ENCODE measurements around the gene FAM180A. TPM values are rescaled to one million over a fixed set of nuclear protein-coding genes. Genes with fewer than 3 reads are reported as not detected.

FAM180A gene
- total RNA-seq, 1 experiment from 2014 or later = not detected

- ChIA-PET POLR2A (ENCODE audit: unreplicated experiment) (no interaction called here), CTCF (no interaction called here)
- H3K4me3 ChIP-seq (ENCODE audit: low read length) = no peak overlapping the region
- TF ChIP-seq EZH2phosphoT487 (IDR thresholded peaks at IDR 0.05; ENCODE audit: borderline replicate concordance, low read length) = no peak
- TF ChIP-seq CTCF (conservative IDR thresholded peaks at IDR 0.05; ENCODE audit: low read depth, low read length) = no peak
- TF ChIP-seq EZH2 (IDR thresholded peaks at IDR 0.05; ENCODE audit: low read length, unreplicated experiment) = no peak
- no peaks in the 10 kb centered on the region for H3K36me3 ChIP-seq (ENCODE audit: low read depth, low read length)
- H3K79me2 ChIP-seq (ENCODE audit: low read length) = no peaks in the 10 kb centered on the region
- H3K9ac ChIP-seq (ENCODE audit: low read length) = no peak overlapping the region
- no peaks in the 10 kb centered on the region for H3K9me3 ChIP-seq (ENCODE audit: low read length)
- no peaks in the 10 kb centered on the region for H3K9me2 ChIP-seq (replicated peaks; ENCODE audit: low read length)
- no peak overlapping the region for H3K27ac ChIP-seq (ENCODE audit: low read length)
- no peaks in the 10 kb centered on the region for H3K27me3 ChIP-seq (ENCODE audit: low read length)
- H3K4me1 ChIP-seq (ENCODE audit: insufficient read depth, low read length) = peaks cover 38% of the 10 kb centered on the region
- no TSS peak for BruUV-seq (replicated peaks)
- H3F3A ChIP-seq (ENCODE audit: low read length, unreplicated experiment) = peaks cover 3% of the 10 kb centered on the region
- no peaks in the 10 kb centered on the region for H4K20me1 ChIP-seq (ENCODE audit: low read length)
- ATAC-seq (no peak), DNase-seq (no peak)
- no peak overlapping the region for H2AFZ ChIP-seq (ENCODE audit: low read length)
- no peak overlapping the region for H3K4me2 ChIP-seq (ENCODE audit: low read length)
- intact Hi-C loops (cut with micrococcal nuclease) = loop anchor here (10.0 kb wide), 1 partner anchor 62 kb away; no protein-coding TSS in a partner anchor
Measured at GRCh38 chr7:135712796-135713195, 35.8 kb downstream of the FAM180A start.

- TF ChIP-seq EZH2phosphoT487 (IDR thresholded peaks at IDR 0.05; ENCODE audit: borderline replicate concordance, low read length) (no peak), CTCF (conservative IDR thresholded peaks at IDR 0.05; ENCODE audit: low read depth, low read length) (peak; percentile 17; the same call in 1 of the 2 replicates), EZH2 (IDR thresholded peaks at IDR 0.05; ENCODE audit: low read length, unreplicated experiment) (no peak)
- H3K9ac ChIP-seq (ENCODE audit: low read length) = no peak overlapping the region
- intact Hi-C loops (cut with micrococcal nuclease) = loop anchor here (10.0 kb wide), 1 partner anchor 63 kb away; no protein-coding TSS in a partner anchor
- BruUV-seq (replicated peaks) = no TSS peak
- ChIA-PET CTCF (no interaction called here), POLR2A (ENCODE audit: unreplicated experiment) (no interaction called here)
- no peak overlapping the region for H3K4me2 ChIP-seq (ENCODE audit: low read length)
- no peaks in the 10 kb centered on the region for H4K20me1 ChIP-seq (ENCODE audit: low read length)
- no peak overlapping the region for H3K27ac ChIP-seq (ENCODE audit: low read length)
- no peak overlapping the region for H2AFZ ChIP-seq (ENCODE audit: low read length)
- no peaks in the 10 kb centered on the region for H3K79me2 ChIP-seq (ENCODE audit: low read length)
- H3K4me3 ChIP-seq (ENCODE audit: low read length) = no peak overlapping the region
- H3K36me3 ChIP-seq (ENCODE audit: low read depth, low read length) = no peaks in the 10 kb centered on the region
- no peaks in the 10 kb centered on the region for H3K9me3 ChIP-seq (ENCODE audit: low read length)
- ATAC-seq (no peak), DNase-seq (no peak)
- no peaks in the 10 kb centered on the region for H3K27me3 ChIP-seq (ENCODE audit: low read length)
- peaks cover 3% of the 10 kb centered on the region for H3F3A ChIP-seq (ENCODE audit: low read length, unreplicated experiment)
- H3K9me2 ChIP-seq (replicated peaks; ENCODE audit: low read length) = no peaks in the 10 kb centered on the region
- H3K4me1 ChIP-seq (ENCODE audit: insufficient read depth, low read length) = peaks cover 42% of the 10 kb centered on the region
Measured at GRCh38 chr7:135712182-135712782, 36.3 kb downstream of the FAM180A start.

- no TSS peak for BruUV-seq (replicated peaks)
- H3K79me2 ChIP-seq (ENCODE audit: low read length) = no peaks in the 10 kb centered on the region
- no peaks in the 10 kb centered on the region for H4K20me1 ChIP-seq (ENCODE audit: low read length)
- no peak for ATAC-seq
- H3F3A ChIP-seq (ENCODE audit: low read length, unreplicated experiment) = peaks cover 3% of the 10 kb centered on the region
- no peak for DNase-seq
- H3K9ac ChIP-seq (ENCODE audit: low read length) = no peak overlapping the region
- ChIA-PET POLR2A (ENCODE audit: unreplicated experiment) (no interaction called here), CTCF (no interaction called here)
- no peak overlapping the region for H2AFZ ChIP-seq (ENCODE audit: low read length)
- H3K4me3 ChIP-seq (ENCODE audit: low read length) = no peak overlapping the region
- no peaks in the 10 kb centered on the region for H3K9me3 ChIP-seq (ENCODE audit: low read length)
- H3K9me2 ChIP-seq (replicated peaks; ENCODE audit: low read length) = no peaks in the 10 kb centered on the region
- intact Hi-C loops (cut with micrococcal nuclease) = loop anchor here (10.0 kb wide), 1 partner anchor 64 kb away; no protein-coding TSS in a partner anchor
- TF ChIP-seq EZH2phosphoT487 (IDR thresholded peaks at IDR 0.05; ENCODE audit: borderline replicate concordance, low read length) (no peak), CTCF (conservative IDR thresholded peaks at IDR 0.05; ENCODE audit: low read depth, low read length) (no peak), EZH2 (IDR thresholded peaks at IDR 0.05; ENCODE audit: low read length, unreplicated experiment) (no peak)
- H3K4me1 ChIP-seq (ENCODE audit: insufficient read depth, low read length) = peaks cover 40% of the 10 kb centered on the region
- H3K27ac ChIP-seq (ENCODE audit: low read length) = no peak overlapping the region
- no peaks in the 10 kb centered on the region for H3K27me3 ChIP-seq (ENCODE audit: low read length)
- no peak overlapping the region for H3K4me2 ChIP-seq (ENCODE audit: low read length)
- no peaks in the 10 kb centered on the region for H3K36me3 ChIP-seq (ENCODE audit: low read depth, low read length)
Measured at GRCh38 chr7:135711139-135711469, 37.5 kb downstream of the FAM180A start.

All from PC-3 (cell line).